HCT116 (cell line): ENCODE data around the gene S100PBP. TPM values are rescaled to one million over a fixed set of nuclear protein-coding genes. Genes with fewer than 3 reads are reported as not detected.

Experiments used
- ATAC-seq: fragments of 200-7000 bp; cut with Tn5 transposase; 2 replicates; pipeline ENCODE4 v1.9.1; 2020; ENCODE audit warnings: mild to moderate bottlenecking, moderate library complexity
- BruUV-seq: library from RNA; stranded (reverse); fragments of 400-500 nt; replicated peaks from 2 replicates; lab custom pipeline; 2021; lab: Mats Ljungman, UMichigan
- CTCF ChIA-PET: fragments of 300-600 bp; sonication (Branson Sonifier 250); formaldehyde crosslinking; loops from one replicate; lab custom pipeline; 2021; ENCODE audit warnings: antibody characterized with exemption; lab: Charles Lee
- POLR2A ChIA-PET: fragments of 300-600, 350-600 bp; sonication (Branson Sonifier 250); formaldehyde crosslinking; loops from one replicate; lab custom pipeline; 2021; ENCODE audit warnings: antibody characterized with exemption; lab: Charles Lee
- RAD21 ChIA-PET, 2 experiments: fragments of 300-600 bp; sonication (Branson Sonifier 250); formaldehyde crosslinking; loops; one replicate each; lab custom pipeline; 2023; ENCODE audit warnings: low total read pairs in 2 of 2; ENCODE audit not compliant: uncharacterized antibody in 2 of 2, unreplicated experiment in 2 of 2, low non-redundant PET in 1 of 2; lab: Charles Lee
- DNase-seq: peaks from one replicate; pipeline ENCODE4 v3.0.0-alpha.2; 2010; ENCODE audit warnings: low read depth, low spot score
- H2AFZ ChIP-seq: fragments of 200-600 bp; shearing (Covaris generic), sonication (generic); 2 replicates; pipeline ENCODE4 v1.6.1; 2017; ENCODE audit warnings: low read depth, mixed run types, mixed read lengths, antibody characterized with exemption, low read length; ENCODE audit not compliant: poor library complexity, severe bottlenecking
- H3K27ac ChIP-seq: 2 replicates; pipeline ENCODE4 v1.5.1; 2012; ENCODE audit warnings: low read depth, low read length
- H3K27me3 ChIP-seq: fragments of 200-600 bp; sonication (generic); 2 replicates; pipeline ENCODE4 v1.6.1; 2016; ENCODE audit warnings: mixed run types, low read length, mixed read lengths; ENCODE audit not compliant: insufficient read depth
- H3K36me3 ChIP-seq, 2 experiments: fragments of 200-500 bp in 1 of 2; fragments of 200-600 bp in 1 of 2; sonication (Bioruptor generic) in 1 of 2; sonication (generic) in 1 of 2; 2 replicates each; pipeline versions ENCODE4 v1.5.1 to v1.6.1; 2014 to 2016; ENCODE audit warnings: low read length in 2 of 2, inconsistent platforms in 1 of 2, mixed read lengths in 1 of 2, mixed run types in 1 of 2; ENCODE audit not compliant: insufficient read depth in 2 of 2, control insufficient read depth in 1 of 2
- H3K4me1 ChIP-seq, 2 experiments: fragments of 200-600 bp in 1 of 2; sonication (generic) in 1 of 2; 2 replicates each; pipeline versions ENCODE4 v1.5.1 to v1.6.1; 2012 to 2017; ENCODE audit warnings: low read length in 2 of 2, inconsistent platforms in 1 of 2, mild to moderate bottlenecking in 1 of 2, mixed read lengths in 1 of 2, mixed run types in 1 of 2, moderate library complexity in 1 of 2; ENCODE audit not compliant: insufficient read depth in 2 of 2, control insufficient read depth in 1 of 2
- H3K4me2 ChIP-seq: fragments of 200-600 bp; sonication (generic); 2 replicates; pipeline ENCODE4 v1.6.1; 2017; ENCODE audit warnings: mixed run types, low read length, mixed read lengths
- H3K4me3 ChIP-seq, 2 experiments: fragments of 200-600 bp in 1 of 2; sonication (generic) in 1 of 2; replicated peaks in 1 of 2; 2 replicates each; pipeline ENCODE4 v1.5.1; 2011 to 2016; ENCODE audit warnings: low read length in 2 of 2, control low read depth in 1 of 2, low read depth in 1 of 2, mild to moderate bottlenecking in 1 of 2, mixed read lengths in 1 of 2, mixed run types in 1 of 2
- H3K79me2 ChIP-seq: fragments of 200-600 bp; sonication (generic); 2 replicates; pipeline ENCODE4 v1.6.1; 2017; ENCODE audit warnings: mild to moderate bottlenecking, mixed run types, low read length, moderate library complexity, mixed read lengths; ENCODE audit not compliant: insufficient read depth
- H3K9ac ChIP-seq: fragments of 200-600 bp; sonication (generic); 2 replicates; pipeline ENCODE4 v1.6.1; 2016; ENCODE audit warnings: low read length, mixed read lengths
- H3K9me2 ChIP-seq: fragments of 200-600 bp; sonication (generic), shearing (Covaris generic); 2 replicates; pipeline ENCODE4 v1.6.1; 2017; ENCODE audit warnings: mixed run types, mild to moderate bottlenecking, moderate library complexity; ENCODE audit not compliant: insufficient read depth
- H3K9me3 ChIP-seq, 2 experiments: fragments of 200-500 bp in 1 of 2; fragments of 200-600 bp in 1 of 2; sonication (Bioruptor generic) in 1 of 2; sonication (generic) in 1 of 2; 2 replicates each; pipeline ENCODE4 v1.6.1; 2014 to 2017; ENCODE audit warnings: low read length in 2 of 2, mixed read lengths in 2 of 2, inconsistent platforms in 1 of 2, low read depth in 1 of 2, mild to moderate bottlenecking in 1 of 2, mixed run types in 1 of 2, moderate library complexity in 1 of 2; ENCODE audit not compliant: control insufficient read depth in 1 of 2, insufficient read depth in 1 of 2
- H4K20me1 ChIP-seq: fragments of 200-600 bp; sonication (generic), shearing (Covaris generic); 2 replicates; pipeline ENCODE4 v1.6.1; 2017; ENCODE audit warnings: mixed run types, mild to moderate bottlenecking, moderate library complexity; ENCODE audit not compliant: insufficient read depth
- ELF1 ChIP-seq: IDR thresholded peaks from 2 replicates; pipeline ENCODE4 v1.6.1; 2012; ENCODE audit warnings: low read depth, borderline replicate concordance
- EZH2 ChIP-seq: fragments of 200-600 bp; sonication (generic); IDR thresholded peaks from 2 replicates; pipeline ENCODE4 v1.6.1; 2017; ENCODE audit warnings: antibody characterized with exemption, mixed run types
- JUND ChIP-seq: IDR thresholded peaks from 2 replicates; pipeline ENCODE4 v1.6.1; 2012
- MAX ChIP-seq: IDR thresholded peaks from 2 replicates; pipeline ENCODE4 v1.6.1; 2012
- POLR2A ChIP-seq: IDR thresholded peaks from 2 replicates; pipeline ENCODE4 v1.7.0; 2011; ENCODE audit warnings: borderline replicate concordance; ENCODE audit not compliant: insufficient read depth, insufficient read length; ENCODE audit errors: extremely low read depth
- POLR2AphosphoS5 ChIP-seq: IDR thresholded peaks from 2 replicates; pipeline ENCODE4 v1.6.1; 2011; ENCODE audit warnings: mild to moderate bottlenecking, low read depth, low read length, moderate library complexity
- REST ChIP-seq: IDR thresholded peaks from 2 replicates; pipeline ENCODE4 v1.6.1; 2012; ENCODE audit warnings: low read depth
- YY1 ChIP-seq: IDR thresholded peaks from 2 replicates; pipeline ENCODE4 v1.6.1; 2011; ENCODE audit warnings: low read length, low read depth, moderate library complexity, mild to moderate bottlenecking; ENCODE audit not compliant: insufficient replicate concordance; ENCODE audit errors: extremely low read depth
- ZFX ChIP-seq: fragments of 450-650 bp; IDR thresholded peaks from 2 replicates; pipeline ENCODE4 v1.6.1; 2017
- intact Hi-C: fragments of 100-400 bp; cut with micrococcal nuclease; formaldehyde crosslinking; loops from 2 replicates; pipeline ENCODE4 v1.10.0; 2022
- total RNA-seq: library from RNA; stranded (reverse); gene quantifications from one replicate; pipeline ENCODE4 v1.2.1, GENCODE V29; 2021; ENCODE audit not compliant: unreplicated experiment

S100PBP gene
- total RNA-seq, 1 experiment from 2014 or later: 38.2 TPM

GRCh38 chr1:32900956-32901822, 83.7 kb downstream of the S100PBP start, which contains the start of gene TMEM54:
Gene TMEM54 (minus strand): TSS chr1:32901389. CDS start chr1:32901238, 151 bp downstream.
- H3K27ac ChIP-seq: peak within 1 kb of the TSS; percentile 71
- POLR2A ChIA-PET: no interaction called here
- intact Hi-C loops: loop anchor here (10.0 kb wide), 1 partner anchor 154 kb away; no protein-coding TSS in a partner anchor
- peak within 1 kb of the TSS; percentile 89 for H3K4me2 ChIP-seq
- H3K36me3 ChIP-seq: peaks cover 0 to 8% of the 10 kb centered on the region in 2 experiments; a peak in 2 of 4 replicates
- H3K9me3 ChIP-seq: no peaks in the 10 kb centered on the region
- H3K27me3 ChIP-seq: no peaks in the 10 kb centered on the region
- DNase-seq: no peak
- ATAC-seq: peak; percentile 83
- TF ChIP-seq POLR2AphosphoS5: peak; percentile 77
- peak; percentile 51 for TF ChIP-seq MAX
- no peak for TF ChIP-seq REST
- no peak for TF ChIP-seq JUND
- peak; percentile 35 for TF ChIP-seq YY1
- TF ChIP-seq POLR2A: peak; percentile 18
- peak; percentile 51 for TF ChIP-seq ZFX
- TF ChIP-seq ELF1: no peak
- no peak for TF ChIP-seq EZH2
- no peak within 1 kb of the TSS for H2AFZ ChIP-seq
- peaks cover 19 to 32% of the 10 kb centered on the region in 2 experiments; a peak in 3 of 4 replicates for H3K4me1 ChIP-seq
- H3K9ac ChIP-seq: peak within 1 kb of the TSS; percentile 81
- CTCF ChIA-PET: no interaction called here
- H4K20me1 ChIP-seq: no peaks in the 10 kb centered on the region
- H3K9me2 ChIP-seq: no peaks in the 10 kb centered on the region
- peaks cover 6% of the 10 kb centered on the region; the same call in 1 of the 2 replicates for H3K79me2 ChIP-seq
- RAD21 ChIA-PET: no interaction called here
- BruUV-seq: no TSS peak
- H3K4me3 ChIP-seq: peak within 1 kb of the TSS; percentile 68 to 83
